Duodenal mucosa (tissue), 2 donors: ENCODE data around the gene RFX6.

ENCODE experiments used
- H3K27ac ChIP-seq: one replicate; pipeline ENCODE4 v1.7.0; 2013; ENCODE audit warnings: low read depth, low read length
- H3K27me3 ChIP-seq, 2 donors: one replicate each; pipeline ENCODE4 v1.7.0; 2013; ENCODE audit warnings: low read length in 2 of 2, control low read depth in 1 of 2; ENCODE audit not compliant: insufficient read depth in 2 of 2, control insufficient read depth in 1 of 2
- H3K36me3 ChIP-seq, 2 donors: one replicate each; pipeline ENCODE4 v1.7.0; 2013; ENCODE audit warnings: low read length in 2 of 2, control low read depth in 1 of 2; ENCODE audit not compliant: insufficient read depth in 2 of 2, control insufficient read depth in 1 of 2
- H3K4me1 ChIP-seq, 2 donors: one replicate each; pipeline ENCODE4 v1.7.0; 2013; ENCODE audit warnings: low read length in 2 of 2, control low read depth in 1 of 2; ENCODE audit not compliant: insufficient read depth in 2 of 2, control insufficient read depth in 1 of 2
- H3K4me3 ChIP-seq, 2 donors: one replicate each; pipeline ENCODE4 v1.7.0; 2013; ENCODE audit warnings: low read length in 2 of 2, low read depth in 1 of 2
- H3K9ac ChIP-seq, 2 donors: one replicate each; pipeline ENCODE4 v1.7.0; 2013; ENCODE audit warnings: low read length in 2 of 2, low read depth in 1 of 2
- H3K9me3 ChIP-seq, 2 donors: one replicate each; pipeline ENCODE4 v1.7.0; 2013; ENCODE audit warnings: low read length in 2 of 2, control low read depth in 1 of 2; ENCODE audit not compliant: control insufficient read depth in 1 of 2

RFX6 gene

GRCh38 chr6:116933485-116933884 lies 56.4 kb downstream of the RFX6 start:
- no peaks in the 10 kb centered on the region for H3K9me3 ChIP-seq

DNA sequence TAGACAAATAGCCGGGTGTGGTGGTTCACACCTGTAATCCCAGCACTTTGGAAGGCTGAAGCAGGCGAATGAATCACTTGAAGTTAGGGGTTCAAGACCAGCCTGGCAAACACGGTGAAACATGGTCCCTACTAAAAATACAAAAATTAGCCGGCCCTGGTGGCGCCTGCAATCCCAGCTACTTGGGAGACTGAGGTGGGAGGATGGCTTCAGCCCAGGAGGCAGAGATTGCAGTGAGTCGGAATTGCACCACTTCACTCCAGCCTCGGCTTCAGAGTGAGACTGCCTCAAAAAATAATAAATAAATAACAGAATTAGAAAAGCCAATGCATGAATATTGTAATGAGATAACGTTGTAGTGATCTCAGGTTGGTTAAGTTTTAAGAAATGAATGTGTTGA lies 61.3 kb downstream of the RFX6 start:
- H3K9ac ChIP-seq, result no peak overlapping the region
- H3K4me1 ChIP-seq, result no peaks in the 10 kb centered on the region
- no peaks in the 10 kb centered on the region for H3K9me3 ChIP-seq
- no peak overlapping the region for H3K27ac ChIP-seq
- no peaks in the 10 kb centered on the region for H3K27me3 ChIP-seq
- no peak overlapping the region for H3K4me3 ChIP-seq
- no peaks in the 10 kb centered on the region for H3K36me3 ChIP-seq

More at GRCh38 chr6:116933485-116933884, 56.4 kb downstream of the RFX6 start:
- no peaks in the 10 kb centered on the region for H3K27me3 ChIP-seq
- H3K36me3 ChIP-seq, result no peaks in the 10 kb centered on the region
- H3K27ac ChIP-seq, result no peak overlapping the region
- H3K4me1 ChIP-seq, result no peaks in the 10 kb centered on the region
- H3K9ac ChIP-seq, result no peak overlapping the region
- H3K4me3 ChIP-seq, result no peak overlapping the region

DNA sequence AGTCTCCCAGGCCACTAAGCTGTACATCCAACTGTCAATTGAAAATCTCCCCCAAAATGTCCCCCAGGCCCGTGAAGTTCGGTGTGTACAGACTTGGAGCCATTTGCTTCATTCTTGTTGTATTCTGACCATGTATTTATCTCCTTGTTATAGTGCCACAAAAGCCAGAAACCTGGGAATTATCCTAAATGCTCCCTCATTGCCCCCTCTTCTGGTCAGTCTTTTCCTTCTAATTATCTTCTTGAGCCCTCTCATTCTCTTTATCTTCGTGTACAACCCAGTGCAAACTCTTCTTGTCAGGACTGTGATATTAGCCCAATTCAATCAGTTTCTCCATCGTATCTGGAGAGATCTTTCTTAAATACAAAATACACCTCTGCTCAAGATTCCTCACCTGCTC lies 64.7 kb downstream of the RFX6 start:
- no peak overlapping the region for H3K9ac ChIP-seq
- H3K27ac ChIP-seq, result no peak overlapping the region
- H3K27me3 ChIP-seq, result no peaks in the 10 kb centered on the region
- no peaks in the 10 kb centered on the region for H3K4me1 ChIP-seq
- no peak overlapping the region for H3K4me3 ChIP-seq
- no peaks in the 10 kb centered on the region for H3K9me3 ChIP-seq
- no peaks in the 10 kb centered on the region for H3K36me3 ChIP-seq

- Histone ChIP-seq H3K9ac (no peak overlapping the region), H3K27me3 (no peaks in the 10 kb centered on the region), H3K27ac (no peak overlapping the region), H3K9me3 (no peaks in the 10 kb centered on the region), H3K4me3 (no peak overlapping the region), H3K36me3 (no peaks in the 10 kb centered on the region), H3K4me1 (peaks cover 0 to 6% of the 10 kb centered on the region in 2 donors)
Observed at GRCh38 chr6:116945809-116946208, 68.8 kb downstream of the RFX6 start.

- peaks cover 0 to 6% of the 10 kb centered on the region in 2 donors for H3K4me1 ChIP-seq
- no peaks in the 10 kb centered on the region for H3K27me3 ChIP-seq
- H3K27ac ChIP-seq, result no peak overlapping the region
- no peaks in the 10 kb centered on the region for H3K9me3 ChIP-seq
- H3K4me3 ChIP-seq, result no peak overlapping the region
- no peak overlapping the region for H3K9ac ChIP-seq
- H3K36me3 ChIP-seq, result no peaks in the 10 kb centered on the region
Observed at GRCh38 chr6:116948533-116949304, 71.7 kb downstream of the RFX6 start.

DNA sequence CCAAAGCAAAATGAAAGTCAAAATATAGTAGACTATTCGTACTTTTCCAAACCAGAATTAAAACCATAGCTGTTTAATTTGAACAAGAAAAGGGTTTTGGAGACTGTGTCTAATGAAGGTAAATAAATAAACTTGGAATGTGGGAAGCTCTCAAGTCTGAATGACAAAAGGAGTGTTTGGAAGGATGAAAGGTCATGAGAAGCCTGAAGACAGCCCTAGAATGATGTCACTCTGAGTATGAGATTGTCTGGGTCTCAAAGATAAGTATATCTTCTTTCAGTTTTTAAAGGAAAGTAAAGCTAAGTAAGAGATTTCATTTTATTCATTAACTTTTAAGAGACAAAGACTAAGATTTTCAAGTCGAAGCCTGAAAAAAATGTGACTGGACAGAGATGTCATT lies 72.9 kb downstream of the RFX6 start:
- no peak overlapping the region for H3K4me3 ChIP-seq
- H3K9me3 ChIP-seq, result no peaks in the 10 kb centered on the region
- H3K27me3 ChIP-seq, result no peaks in the 10 kb centered on the region
- no peaks in the 10 kb centered on the region for H3K36me3 ChIP-seq
- H3K4me1 ChIP-seq, result peaks cover 0 to 6% of the 10 kb centered on the region in 2 donors
- H3K9ac ChIP-seq, result no peak overlapping the region
- no peak overlapping the region for H3K27ac ChIP-seq

- Histone ChIP-seq H3K27ac (no peak overlapping the region), H3K9ac (no peak overlapping the region)
Observed at GRCh38 chr6:116954335-116954734, 77.3 kb downstream of the RFX6 start.

DNA sequence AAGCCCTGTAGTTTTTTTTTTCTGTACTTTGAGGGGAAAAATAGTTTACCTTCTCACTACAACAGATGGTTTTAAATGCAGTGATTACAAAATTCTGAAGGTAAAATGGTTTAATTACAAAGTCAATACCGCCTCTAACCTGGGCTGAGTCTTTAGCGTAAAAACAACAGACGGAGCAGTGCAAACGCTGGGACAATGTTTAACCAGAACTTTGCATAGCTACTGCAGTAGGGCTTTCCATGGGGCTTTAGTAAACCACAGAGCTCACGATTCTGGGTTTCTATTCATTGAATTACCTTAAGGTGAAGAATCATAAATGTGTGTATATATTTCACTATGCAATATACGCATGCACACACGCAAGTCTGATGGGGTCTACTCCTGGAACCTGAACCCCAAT lies 77.9 kb downstream of the RFX6 start:
- no peak overlapping the region for H3K9ac ChIP-seq
- H3K9me3 ChIP-seq, result no peaks in the 10 kb centered on the region
- H3K4me3 ChIP-seq, result no peak overlapping the region
- H3K4me1 ChIP-seq, result no peaks in the 10 kb centered on the region
- no peak overlapping the region for H3K27ac ChIP-seq
- H3K27me3 ChIP-seq, result no peaks in the 10 kb centered on the region
- no peaks in the 10 kb centered on the region for H3K36me3 ChIP-seq

More at GRCh38 chr6:116954335-116954734, 77.3 kb downstream of the RFX6 start:
- Histone ChIP-seq H3K27me3 (no peaks in the 10 kb centered on the region), H3K36me3 (no peaks in the 10 kb centered on the region), H3K9me3 (no peaks in the 10 kb centered on the region), H3K4me1 (no peaks in the 10 kb centered on the region), H3K4me3 (no peak overlapping the region)

- Histone ChIP-seq H3K27me3 (no peaks in the 10 kb centered on the region), H3K4me1 (no peaks in the 10 kb centered on the region), H3K9me3 (no peaks in the 10 kb centered on the region), H3K9ac (no peak overlapping the region), H3K4me3 (no peak overlapping the region), H3K27ac (no peak overlapping the region), H3K36me3 (no peaks in the 10 kb centered on the region)
Observed at GRCh38 chr6:116955773-116956172, 78.7 kb downstream of the RFX6 start.

DNA sequence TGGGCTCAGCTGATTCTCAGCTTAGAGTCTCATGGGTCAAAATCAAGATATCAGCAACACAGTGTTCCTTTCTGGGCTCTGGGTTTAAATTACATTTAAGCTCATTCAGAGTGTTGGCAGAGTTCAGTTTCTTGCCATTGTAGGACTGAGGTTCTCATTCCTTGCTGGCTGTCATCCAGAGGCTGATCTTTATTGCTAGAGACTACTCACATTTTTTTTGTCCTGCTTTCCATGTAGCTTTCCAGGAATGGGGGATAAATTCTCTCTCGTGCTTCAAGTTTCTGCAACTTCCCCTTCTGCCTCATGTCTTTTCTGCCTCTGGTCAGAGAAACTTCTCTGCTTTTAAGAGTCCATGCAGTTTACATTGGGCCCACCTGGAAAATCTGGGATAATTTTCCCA lies 86.9 kb downstream of the RFX6 start:
- no peak overlapping the region for H3K4me3 ChIP-seq
- no peaks in the 10 kb centered on the region for H3K36me3 ChIP-seq
- no peak overlapping the region for H3K9ac ChIP-seq
- H3K27me3 ChIP-seq, result no peaks in the 10 kb centered on the region
- H3K27ac ChIP-seq, result no peak overlapping the region
- H3K4me1 ChIP-seq, result no peaks in the 10 kb centered on the region
- H3K9me3 ChIP-seq, result no peaks in the 10 kb centered on the region
